ENCODE data around the gene PRIMPOL.

- TF ChIP-seq POLR2A (IDR thresholded peaks at IDR 0.05; ENCODE audit: low read length) (no peak), GATA1 (IDR thresholded peaks at IDR 0.05; ENCODE audit: low read depth, low read length) (no peak)
These were observed 24.5 kb upstream of the PRIMPOL start for GRCh38 chr4:184624972-184625554.

Data from erythroblast (primary cell).